Measurements from ENCODE around the gene C1orf141. TPM values are rescaled to one million over a fixed set of nuclear protein-coding genes. Genes with fewer than 3 reads are reported as not detected.

C1orf141 gene
- total RNA-seq, 2 donors from 2014 or later, result not detected

DNA sequence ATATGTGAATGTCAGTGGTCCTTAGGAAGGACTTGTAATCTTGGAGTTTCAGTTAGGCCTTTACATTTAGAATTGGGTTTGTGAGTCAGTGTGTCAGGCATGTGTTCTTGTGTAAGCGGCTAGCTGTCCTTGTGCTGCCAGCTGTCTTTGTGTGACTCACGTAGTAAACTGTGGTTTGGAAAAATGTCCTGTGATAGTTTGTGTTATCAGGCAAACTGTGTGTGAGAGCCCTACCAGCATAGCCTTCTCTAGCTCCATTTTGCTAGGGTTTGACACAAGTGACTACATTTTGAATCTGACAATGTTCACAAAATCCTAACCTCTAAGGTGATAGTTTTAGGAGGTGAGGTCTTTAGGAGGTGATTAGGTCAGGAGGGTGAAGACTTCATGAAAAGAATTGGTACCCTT, 74.0 kb downstream of the C1orf141 start:
- DNase-seq, result no peak
- Mint-ChIP-seq H3K36me3 (ENCODE audit: low read depth) (peaks cover 4% of the 10 kb centered on the region), H3K27me3 (peaks cover 25% of the 10 kb centered on the region), H3K27ac (no peak overlapping the region), H3K4me3 (no peak overlapping the region), H3K4me1 (peaks cover 2% of the 10 kb centered on the region)
- no peak for ATAC-seq
- no peaks in the 10 kb centered on the region for H3K9me3 ChIP-seq (ENCODE audit: control insufficient read depth, low read length, poor library complexity, severe bottlenecking)

DNA sequence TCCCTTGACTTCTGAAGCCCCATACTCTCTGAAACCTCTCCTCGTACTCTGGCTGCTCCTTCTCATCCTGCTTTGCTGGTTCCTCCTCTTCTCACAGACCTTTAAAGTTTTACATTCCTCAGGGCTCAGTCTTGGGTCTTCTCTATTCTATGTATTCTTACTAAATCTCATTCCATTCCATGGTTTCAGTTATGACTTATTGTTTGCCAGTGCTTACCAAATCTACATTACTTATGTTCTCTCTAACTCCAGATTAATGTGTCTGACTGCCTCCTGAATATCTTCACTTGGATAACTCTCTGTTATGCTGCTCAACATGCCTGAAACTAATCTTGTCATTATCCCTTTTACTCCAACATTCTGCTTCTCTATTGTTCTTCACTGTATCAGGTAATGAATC, 75.4 kb downstream of the C1orf141 start:
- DNase-seq, result no peak
- Mint-ChIP-seq H3K27ac (no peak overlapping the region), H3K27me3 (peaks cover 18% of the 10 kb centered on the region), H3K4me3 (no peak overlapping the region), H3K36me3 (ENCODE audit: low read depth) (peaks cover 2% of the 10 kb centered on the region), H3K4me1 (peaks cover 7% of the 10 kb centered on the region)
- H3K9me3 ChIP-seq (ENCODE audit: control insufficient read depth, low read length, poor library complexity, severe bottlenecking), result no peaks in the 10 kb centered on the region
- ATAC-seq, result no peak

DNA sequence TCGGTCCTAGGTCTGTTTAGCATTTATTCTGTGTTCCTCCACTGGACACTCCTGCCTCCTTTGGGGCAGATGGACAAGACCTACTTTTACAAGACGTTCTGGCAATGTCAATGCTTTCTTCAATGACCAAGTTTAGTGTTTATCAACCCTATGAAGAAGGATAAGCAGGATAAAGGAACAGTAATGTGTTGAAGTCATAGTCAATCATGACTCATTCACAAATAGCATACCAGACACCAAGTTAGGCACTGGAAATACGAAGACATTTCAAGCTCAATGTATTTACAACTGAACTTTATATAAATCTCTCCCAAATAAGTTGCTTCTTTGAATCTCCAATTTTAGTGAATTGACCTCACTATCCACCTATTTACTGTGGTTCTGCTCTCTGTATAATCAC, 76.0 kb downstream of the C1orf141 start:
- DNase-seq, result no peak
- Mint-ChIP-seq H3K27ac (no peak overlapping the region), H3K36me3 (ENCODE audit: low read depth) (peaks cover 2% of the 10 kb centered on the region)

DNA sequence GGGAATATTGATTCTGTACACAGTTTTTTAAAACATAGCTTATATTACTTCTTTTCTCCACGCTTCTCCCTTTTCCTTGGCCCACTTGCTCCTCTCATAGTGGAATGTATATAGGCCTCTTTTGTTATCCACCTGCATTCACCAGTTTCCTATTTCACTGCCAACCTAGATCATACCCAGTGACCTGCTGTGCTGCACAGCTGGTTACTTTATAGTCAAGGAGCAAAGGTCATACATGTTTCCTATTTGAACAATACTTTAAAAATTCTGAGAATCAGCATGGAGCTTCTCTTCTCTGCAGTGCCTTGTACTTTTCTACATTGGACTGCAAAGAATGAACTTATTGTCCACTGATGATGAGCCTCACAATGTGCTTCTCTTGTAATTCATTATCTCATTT, 76.5 kb downstream of the C1orf141 start:
- Mint-ChIP-seq H3K27me3 (peaks cover 14% of the 10 kb centered on the region), H3K4me3 (no peak overlapping the region), H3K36me3 (ENCODE audit: low read depth) (peaks cover 2% of the 10 kb centered on the region), H3K4me1 (peaks cover 7% of the 10 kb centered on the region), H3K27ac (no peak overlapping the region)
- H3K9me3 ChIP-seq (ENCODE audit: control insufficient read depth, low read length, poor library complexity, severe bottlenecking), result no peaks in the 10 kb centered on the region
- DNase-seq (no peak), ATAC-seq (no peak)

More for the DNA sequence above, 76.0 kb downstream of the C1orf141 start:
- Mint-ChIP-seq H3K27me3 (peaks cover 14% of the 10 kb centered on the region), H3K4me1 (peaks cover 7% of the 10 kb centered on the region), H3K4me3 (no peak overlapping the region)
- H3K9me3 ChIP-seq (ENCODE audit: control insufficient read depth, low read length, poor library complexity, severe bottlenecking), result no peaks in the 10 kb centered on the region
- no peak for ATAC-seq

DNA sequence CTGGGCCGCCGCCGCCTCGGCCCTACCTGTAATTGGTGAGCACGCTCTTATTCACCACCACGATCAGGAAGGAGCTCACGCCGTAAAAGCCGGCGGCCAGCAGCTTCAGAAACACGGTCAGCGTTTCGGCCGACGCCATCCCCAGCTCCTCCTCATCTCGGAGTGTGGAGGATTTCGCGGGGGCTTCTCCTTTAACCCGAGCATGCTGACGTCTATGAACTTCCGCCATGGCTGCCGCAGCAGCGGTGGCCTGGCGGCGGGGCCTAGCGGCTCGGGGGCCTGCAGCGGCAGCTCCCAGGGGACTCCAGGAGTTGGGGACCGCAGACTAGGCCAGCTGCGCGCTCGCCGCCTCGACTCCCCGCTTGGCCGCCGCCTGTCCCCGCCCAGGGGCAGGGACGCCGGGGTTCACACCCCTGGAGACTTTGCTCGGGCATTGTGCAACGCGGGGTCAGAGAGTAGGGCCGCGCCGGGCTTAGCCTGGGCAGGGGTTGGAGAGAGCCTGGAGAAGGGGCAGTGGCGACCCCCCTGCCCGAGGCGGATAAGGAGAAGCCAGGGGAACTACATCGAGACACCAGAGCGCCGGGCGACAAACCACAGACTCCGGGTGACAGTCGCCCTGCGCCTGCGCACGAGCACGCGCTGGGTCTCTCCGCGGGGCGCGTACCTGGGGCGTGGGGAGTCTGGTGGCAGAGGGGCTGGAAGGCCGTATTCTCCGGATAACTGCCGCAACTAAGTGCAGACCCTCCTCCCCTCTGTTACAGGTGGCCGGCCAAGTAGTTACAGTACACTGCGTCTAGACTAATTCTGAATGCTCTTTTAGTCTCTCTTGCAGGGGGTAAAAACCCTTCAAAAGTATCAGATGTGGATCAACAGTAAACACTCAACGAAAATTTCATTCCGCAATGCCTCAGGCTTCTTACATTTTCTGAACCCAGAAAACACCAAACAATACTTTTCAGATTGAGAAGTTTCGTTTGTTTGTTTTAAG, 80.7 kb downstream of the C1orf141 start, which contains the start of gene SLC35D1:
TSS of gene SLC35D1 (minus strand) at position 364 of the 988 bp plus-strand sequence. CDS start at position 229, 135 bp downstream.
- H3K4me1 Mint-ChIP-seq, result peaks cover 24% of the 10 kb centered on the region
- peak within 1 kb of the TSS; percentile 96 for H3K4me3 Mint-ChIP-seq

DNA sequence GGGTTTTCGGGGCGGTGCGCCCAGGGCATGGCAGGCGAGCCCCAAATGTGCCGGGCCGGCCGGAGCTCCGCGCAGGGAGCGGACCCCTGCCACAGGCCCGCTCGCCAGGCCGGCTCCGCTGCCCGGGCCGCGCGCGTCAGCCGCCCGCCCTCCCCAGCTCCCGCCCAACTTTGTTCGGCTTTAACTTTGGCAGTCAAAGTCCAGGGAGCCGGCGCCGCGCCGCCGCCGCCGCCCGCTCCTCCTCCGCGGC, 81.3 kb downstream of the C1orf141 start:
- no peaks in the 10 kb centered on the region for H3K9me3 ChIP-seq (ENCODE audit: control insufficient read depth, low read length, poor library complexity, severe bottlenecking)
- ATAC-seq (peak; percentile 51), DNase-seq (peak in 2 of 3 donors; percentile 24 to 26)
- peaks cover 2% of the 10 kb centered on the region for H3K36me3 Mint-ChIP-seq (ENCODE audit: low read depth)
- peak overlapping the region; percentile 96 for H3K4me3 Mint-ChIP-seq
- peaks cover 24% of the 10 kb centered on the region for H3K4me1 Mint-ChIP-seq
- peak overlapping the region; percentile 93 for H3K27ac Mint-ChIP-seq
- peaks cover 6% of the 10 kb centered on the region for H3K27me3 Mint-ChIP-seq

More for the DNA sequence above, 80.7 kb downstream of the C1orf141 start, which contains the start of gene SLC35D1:
- ATAC-seq, result peak; percentile 82
- Mint-ChIP-seq H3K36me3 (ENCODE audit: low read depth) (peaks cover 2% of the 10 kb centered on the region), H3K27me3 (peaks cover 6% of the 10 kb centered on the region), H3K27ac (peak within 1 kb of the TSS; percentile 93)
- DNase-seq, result peak; percentile 64 to 74 (median 64)
- H3K9me3 ChIP-seq (ENCODE audit: control insufficient read depth, low read length, poor library complexity, severe bottlenecking), result no peaks in the 10 kb centered on the region

DNA sequence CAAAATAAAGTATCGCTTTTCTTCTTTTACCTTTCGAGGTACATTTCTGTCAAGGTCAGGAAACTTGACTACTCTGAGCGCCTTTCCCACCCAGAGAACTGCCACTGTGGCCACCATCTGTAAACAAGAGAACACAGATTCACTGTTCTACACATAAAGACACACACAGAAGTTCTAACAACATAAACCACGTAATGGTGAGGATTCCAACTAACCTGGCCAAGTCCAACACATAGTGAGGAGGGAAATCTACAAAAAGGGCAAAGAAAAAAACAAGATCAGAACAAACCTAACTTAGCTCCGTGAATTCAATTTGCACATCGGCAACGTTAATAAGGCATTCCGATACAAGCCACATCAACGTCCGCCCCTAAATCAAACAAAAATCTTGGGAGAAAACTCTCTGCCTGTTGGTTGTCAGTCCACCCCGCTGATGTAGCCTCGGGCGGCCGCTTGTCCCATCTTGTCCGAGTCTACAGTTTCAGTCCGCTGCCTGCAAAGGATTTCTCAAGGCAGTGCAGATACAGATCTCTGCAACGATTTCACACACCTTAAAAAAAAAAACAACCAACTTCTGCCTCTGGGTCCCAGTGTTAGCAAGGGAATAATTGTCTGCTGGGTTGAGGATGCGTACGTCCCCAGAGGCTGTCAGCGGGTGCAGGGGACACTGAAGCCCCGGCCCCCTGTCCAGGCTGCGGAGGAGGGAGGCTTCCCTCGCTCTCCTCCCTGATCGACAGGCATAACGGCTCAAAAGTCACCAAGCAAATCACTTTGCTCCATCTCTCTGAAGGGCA, 81.8 kb downstream of the C1orf141 start:
- H3K4me3 Mint-ChIP-seq, result peak overlapping the region; percentile 96
- no peaks in the 10 kb centered on the region for H3K9me3 ChIP-seq (ENCODE audit: control insufficient read depth, low read length, poor library complexity, severe bottlenecking)
- ATAC-seq (no peak), DNase-seq (peak in 1 of 3 donors; percentile 13)
- H3K4me1 Mint-ChIP-seq, result peaks cover 24% of the 10 kb centered on the region
- peak overlapping the region; percentile 93 for H3K27ac Mint-ChIP-seq
- H3K36me3 Mint-ChIP-seq (ENCODE audit: low read depth), result peaks cover 2% of the 10 kb centered on the region
- H3K27me3 Mint-ChIP-seq, result peaks cover 6% of the 10 kb centered on the region

DNA sequence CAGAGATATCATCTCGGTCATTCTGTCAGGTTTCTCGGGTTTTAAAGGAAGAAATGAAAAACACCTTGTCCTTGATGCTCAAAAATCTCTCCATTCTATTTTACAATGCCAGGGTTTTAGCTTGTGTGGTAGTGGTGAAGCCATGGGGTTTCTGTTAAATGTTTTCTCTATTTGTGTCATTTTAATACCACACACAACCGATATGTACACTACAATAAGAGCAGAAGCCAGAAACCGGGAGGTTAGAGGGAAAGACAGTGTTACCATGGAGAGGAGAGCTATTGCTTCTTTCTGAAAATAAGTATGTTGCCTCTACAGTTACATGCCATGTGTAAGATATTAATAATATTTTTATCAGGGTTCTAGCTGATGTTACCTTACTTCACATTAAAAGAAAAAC, 83.6 kb downstream of the C1orf141 start:
- Mint-ChIP-seq H3K4me3 (no peak overlapping the region), H3K27ac (no peak overlapping the region), H3K4me1 (peaks cover 27% of the 10 kb centered on the region), H3K27me3 (peaks cover 5% of the 10 kb centered on the region), H3K36me3 (ENCODE audit: low read depth) (peaks cover 5% of the 10 kb centered on the region)
- no peaks in the 10 kb centered on the region for H3K9me3 ChIP-seq (ENCODE audit: control insufficient read depth, low read length, poor library complexity, severe bottlenecking)
- ATAC-seq (no peak), DNase-seq (no peak)

DNA sequence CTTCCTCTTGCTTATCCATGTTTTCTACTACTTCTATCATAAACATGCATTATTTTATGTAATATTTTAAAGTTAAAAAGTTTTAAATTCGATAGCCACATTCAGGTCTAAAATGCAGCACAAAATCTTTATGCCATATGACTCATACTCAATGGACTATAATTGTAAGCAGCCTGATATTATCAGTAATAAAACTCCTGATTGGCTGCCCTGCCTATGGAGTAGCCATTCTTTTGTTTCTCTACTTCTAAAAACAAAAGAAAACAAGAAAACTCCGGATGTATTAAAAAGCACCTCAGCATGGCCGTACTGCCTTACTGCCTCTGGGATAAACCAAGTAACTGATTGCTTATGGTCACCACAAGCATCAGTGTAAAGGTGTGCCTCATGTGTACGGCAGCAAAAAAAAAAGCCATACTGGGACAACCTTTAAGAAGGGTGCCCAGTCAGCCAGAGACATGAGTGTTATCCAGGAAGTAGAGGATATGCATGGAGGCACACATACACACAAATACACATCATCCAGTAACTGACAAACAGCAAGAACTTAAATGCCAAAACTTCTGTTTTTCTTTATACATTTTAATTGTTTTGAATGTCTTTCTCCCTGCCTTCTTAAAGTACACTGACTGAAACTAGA, 90.0 kb downstream of the C1orf141 start:
- DNase-seq, result no peak
- Mint-ChIP-seq H3K4me3 (no peak overlapping the region), H3K27me3 (no peaks in the 10 kb centered on the region), H3K4me1 (peaks cover 6% of the 10 kb centered on the region), H3K36me3 (ENCODE audit: low read depth) (peaks cover 11% of the 10 kb centered on the region), H3K27ac (no peak overlapping the region)
- no peak for ATAC-seq
- no peaks in the 10 kb centered on the region for H3K9me3 ChIP-seq (ENCODE audit: control insufficient read depth, low read length, poor library complexity, severe bottlenecking)

DNA sequence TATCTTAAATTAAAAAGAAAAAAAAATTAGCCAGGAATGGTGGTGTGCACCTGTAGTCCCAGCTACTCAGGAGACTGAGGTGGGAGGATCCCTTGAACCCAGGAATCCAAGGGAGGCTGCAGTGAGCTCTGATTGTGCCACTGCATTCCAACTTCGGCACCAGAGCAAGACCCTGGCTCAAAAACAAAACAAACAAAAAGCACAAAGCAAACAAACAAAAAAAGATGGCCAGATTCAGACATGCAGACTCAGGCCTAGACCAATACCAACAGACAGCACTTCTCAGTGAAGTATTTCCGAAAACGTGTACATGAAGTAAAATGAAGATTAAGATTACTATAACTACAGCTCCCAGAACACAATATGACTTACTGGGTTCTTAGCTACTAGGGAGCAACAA, 91.4 kb downstream of the C1orf141 start:
- H3K27me3 Mint-ChIP-seq, result no peaks in the 10 kb centered on the region
- H3K4me1 Mint-ChIP-seq, result peaks cover 6% of the 10 kb centered on the region
- no peak overlapping the region for H3K27ac Mint-ChIP-seq
- ATAC-seq (no peak), DNase-seq (no peak)
- no peak overlapping the region for H3K4me3 Mint-ChIP-seq
- peaks cover 11% of the 10 kb centered on the region for H3K36me3 Mint-ChIP-seq (ENCODE audit: low read depth)
- H3K9me3 ChIP-seq (ENCODE audit: control insufficient read depth, low read length, poor library complexity, severe bottlenecking), result no peaks in the 10 kb centered on the region
